Hepatocyte (in vitro differentiated cells): Measurements from ENCODE around the gene CDC42BPA. TPM values are rescaled to one million over a fixed set of nuclear protein-coding genes. Genes with fewer than 3 reads are reported as not detected.

ENCODE experiments used
- DNase-seq: peaks from one replicate; pipeline ENCODE4 v3.0.0-alpha.2; 2016; ENCODE audit warnings: low spot score
- H2AFZ ChIP-seq: fragments of 200-600 bp; sonication (generic); 2 replicates; pipeline ENCODE4 v1.6.0; 2016; ENCODE audit warnings: antibody characterized with exemption, mild to moderate bottlenecking
- H3K27ac ChIP-seq: fragments of 200-600 bp; sonication (generic); 2 replicates; pipeline ENCODE4 v1.5.1; 2016; ENCODE audit warnings: mild to moderate bottlenecking
- H3K27me3 ChIP-seq: fragments of 200-600 bp; sonication (generic); 2 replicates; pipeline ENCODE4 v1.6.1; 2016
- H3K36me3 ChIP-seq: fragments of 200-600 bp; sonication (generic); replicated peaks from 2 replicates; pipeline ENCODE4 v1.5.1; 2016; ENCODE audit warnings: low read depth; ENCODE audit not compliant: insufficient read depth
- H3K4me1 ChIP-seq: fragments of 200-600 bp; sonication (generic); 2 replicates; pipeline ENCODE4 v1.5.1; 2016; ENCODE audit warnings: mild to moderate bottlenecking, moderate library complexity; ENCODE audit not compliant: insufficient read depth
- H3K4me2 ChIP-seq: fragments of 200-600 bp; sonication (generic); 2 replicates; pipeline ENCODE4 v1.6.0; 2016
- H3K4me3 ChIP-seq: fragments of 200-600 bp; sonication (generic); 2 replicates; pipeline ENCODE4 v1.5.1; 2016; ENCODE audit warnings: mild to moderate bottlenecking
- H3K79me2 ChIP-seq: fragments of 200-600 bp; sonication (generic); 2 replicates; pipeline ENCODE4 v1.6.0; 2017; ENCODE audit warnings: mild to moderate bottlenecking
- H3K9me2 ChIP-seq: fragments of 200-600 bp; sonication (generic); replicated peaks from 2 replicates; pipeline ENCODE4 v1.6.0; 2017; ENCODE audit warnings: mild to moderate bottlenecking; ENCODE audit not compliant: insufficient read depth
- H3K9me3 ChIP-seq: fragments of 200-600 bp; sonication (generic); 2 replicates; pipeline ENCODE4 v1.5.1; 2016; ENCODE audit warnings: low read depth, mild to moderate bottlenecking
- H4K20me1 ChIP-seq: fragments of 200-600 bp; sonication (generic); 2 replicates; pipeline ENCODE4 v1.6.0; 2016; ENCODE audit warnings: mild to moderate bottlenecking; ENCODE audit not compliant: insufficient read depth, poor library complexity, severe bottlenecking
- EZH2 ChIP-seq: fragments of 200-600 bp; sonication (generic); IDR thresholded peaks from 2 replicates; pipeline ENCODE4 v1.6.1; 2016; ENCODE audit warnings: antibody characterized with exemption, mild to moderate bottlenecking, borderline replicate concordance
- EZH2phosphoT487 ChIP-seq: fragments of 200-600 bp; sonication (generic); IDR thresholded peaks from one replicate; pipeline ENCODE4 v1.6.1; 2018; ENCODE audit warnings: antibody characterized with exemption, mild to moderate bottlenecking, low read depth, moderate library complexity; ENCODE audit not compliant: unreplicated experiment, severe bottlenecking
- WGBS: methylation state at CpG from one replicate; pipeline ENCODE4 v1.1.6; 2016; ENCODE audit warnings: low lambda C conversion rate; ENCODE audit errors: missing lambda C conversion rate; 5-methylcytosine and 5-hydroxymethylcytosine counted together
- polyA plus RNA-seq: library from polyadenylated mRNA; unstranded; fragments of >200 nt; fragmentation: Nextera tagmentation; extraction: Ambion mirVana; gene quantifications from 2 replicates; pipeline ENCODE4 v1.2.1, GENCODE V29; 2016
- total RNA-seq: library from RNA; depleted of rRNA; stranded (reverse); fragments of >200 nt; gene quantifications from 2 replicates; pipeline ENCODE4 v1.2.3, GENCODE V29; 2014
- TF ChIP-seq, protein P1 (sequence below): fragments of 200-600 bp; sonication (generic); IDR thresholded peaks from 2 replicates; pipeline ENCODE4 v1.5.1; 2016; ENCODE audit warnings: antibody characterized with exemption, mild to moderate bottlenecking; ENCODE audit not compliant: poor library complexity

The CDC42BPA gene
- total and polyA plus RNA-seq, 2 experiments from 2014 or later = 24.5 to 40.9 TPM

DNA sequence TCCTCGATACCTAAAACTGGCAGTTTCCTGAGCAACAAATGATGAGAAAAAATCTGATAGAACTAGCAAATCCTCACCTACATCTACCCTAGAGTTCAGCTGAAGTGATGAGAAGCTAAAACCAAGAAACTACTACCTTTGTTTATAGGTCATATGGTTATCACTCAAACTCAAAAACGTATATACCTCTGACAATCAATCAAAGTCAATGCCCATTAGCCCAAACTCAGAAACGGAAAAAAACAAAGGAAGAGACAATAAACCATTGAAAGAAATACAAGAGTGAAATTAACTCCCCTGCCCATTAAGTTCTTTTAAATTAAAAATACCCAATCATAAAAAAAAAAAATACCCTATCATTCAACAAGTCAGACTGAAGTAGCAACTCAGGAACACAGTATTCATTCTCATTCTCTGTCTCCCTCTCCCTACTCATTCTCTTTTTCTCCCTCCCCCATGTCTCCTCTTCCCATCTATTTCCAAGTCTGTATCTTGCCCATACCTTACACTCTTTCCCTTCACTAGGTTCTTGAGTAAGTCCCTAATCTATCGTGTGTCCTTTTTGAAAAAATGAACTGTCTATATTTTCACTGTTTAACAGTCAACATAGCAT, 6.8 kb downstream of the CDC42BPA start:
- peaks cover 38% of the 10 kb centered on the region for H4K20me1 ChIP-seq
- H3K4me1 ChIP-seq = no peaks in the 10 kb centered on the region
- H3K36me3 ChIP-seq = no peaks in the 10 kb centered on the region
- no peak overlapping the region for H3K4me2 ChIP-seq
- peaks cover 100% of the 10 kb centered on the region for H3K79me2 ChIP-seq
- no peaks in the 10 kb centered on the region for H3K9me2 ChIP-seq
- no peak overlapping the region for H2AFZ ChIP-seq
- no peak overlapping the region for H3K4me3 ChIP-seq
- WGBS = 81% methylated on average over 4 of the region's 4 CpGs
- no peak for DNase-seq
- no peaks in the 10 kb centered on the region for H3K9me3 ChIP-seq
- H3K27ac ChIP-seq = no peak overlapping the region
- TF ChIP-seq, protein P1, sequence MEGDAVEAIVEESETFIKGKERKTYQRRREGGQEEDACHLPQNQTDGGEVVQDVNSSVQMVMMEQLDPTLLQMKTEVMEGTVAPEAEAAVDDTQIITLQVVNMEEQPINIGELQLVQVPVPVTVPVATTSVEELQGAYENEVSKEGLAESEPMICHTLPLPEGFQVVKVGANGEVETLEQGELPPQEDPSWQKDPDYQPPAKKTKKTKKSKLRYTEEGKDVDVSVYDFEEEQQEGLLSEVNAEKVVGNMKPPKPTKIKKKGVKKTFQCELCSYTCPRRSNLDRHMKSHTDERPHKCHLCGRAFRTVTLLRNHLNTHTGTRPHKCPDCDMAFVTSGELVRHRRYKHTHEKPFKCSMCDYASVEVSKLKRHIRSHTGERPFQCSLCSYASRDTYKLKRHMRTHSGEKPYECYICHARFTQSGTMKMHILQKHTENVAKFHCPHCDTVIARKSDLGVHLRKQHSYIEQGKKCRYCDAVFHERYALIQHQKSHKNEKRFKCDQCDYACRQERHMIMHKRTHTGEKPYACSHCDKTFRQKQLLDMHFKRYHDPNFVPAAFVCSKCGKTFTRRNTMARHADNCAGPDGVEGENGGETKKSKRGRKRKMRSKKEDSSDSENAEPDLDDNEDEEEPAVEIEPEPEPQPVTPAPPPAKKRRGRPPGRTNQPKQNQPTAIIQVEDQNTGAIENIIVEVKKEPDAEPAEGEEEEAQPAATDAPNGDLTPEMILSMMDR = no peak
- TF ChIP-seq EZH2 (no peak), EZH2phosphoT487 (no peak)
- no peaks in the 10 kb centered on the region for H3K27me3 ChIP-seq

DNA sequence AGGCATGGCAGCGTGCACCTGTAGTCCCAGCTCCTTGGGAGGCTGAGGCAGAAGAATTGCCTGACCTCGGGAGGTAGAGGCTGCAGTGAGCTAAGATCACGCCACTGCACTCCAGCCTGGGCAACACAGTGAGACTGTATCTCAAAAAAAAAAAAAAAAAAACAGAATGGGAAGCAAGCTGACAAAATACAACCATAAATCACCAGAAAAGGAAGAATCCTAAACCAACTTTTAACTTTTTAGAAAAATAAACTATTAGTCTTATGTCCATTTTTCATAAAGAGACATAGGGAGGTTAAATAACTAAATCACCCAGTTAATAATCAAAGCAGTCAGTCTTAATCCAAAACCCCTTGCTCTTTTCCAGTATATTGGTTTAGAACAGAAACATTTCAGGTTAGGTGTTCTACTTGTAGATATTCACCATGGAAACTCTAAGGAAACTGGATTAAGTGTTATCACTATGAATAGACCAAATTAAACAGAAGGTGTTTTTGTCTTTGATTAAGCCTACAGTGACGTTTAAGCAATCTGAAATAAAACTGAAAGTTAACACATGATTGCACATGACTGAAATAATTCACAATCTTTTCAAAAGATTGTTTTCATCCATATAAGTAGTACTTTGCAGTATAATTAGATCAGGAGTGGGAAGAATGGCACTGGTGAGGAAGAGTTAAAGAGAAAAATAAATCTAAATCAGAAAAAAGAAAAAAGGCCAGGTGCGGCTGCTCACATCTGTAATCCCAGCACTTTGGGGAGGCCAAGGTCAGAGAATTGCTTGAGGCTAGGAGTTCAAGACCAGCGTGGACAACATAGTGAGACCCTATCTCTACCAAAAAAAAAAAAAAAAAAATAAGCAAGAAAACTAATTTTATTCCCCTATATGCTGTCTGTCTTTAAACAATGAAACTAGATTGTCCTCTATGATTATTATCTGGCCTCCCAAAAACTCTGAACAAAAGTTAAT, 9.6 kb downstream of the CDC42BPA start:
- no peaks in the 10 kb centered on the region for H3K9me2 ChIP-seq
- no peak overlapping the region for H3K4me3 ChIP-seq
- no peak for DNase-seq
- H3K27ac ChIP-seq = no peak overlapping the region
- H3K36me3 ChIP-seq = no peaks in the 10 kb centered on the region
- no peaks in the 10 kb centered on the region for H3K27me3 ChIP-seq
- 84% methylated on average over 6 of the region's 6 CpGs for WGBS
- H2AFZ ChIP-seq = no peak overlapping the region
- TF ChIP-seq, protein P1 = no peak
- TF ChIP-seq EZH2phosphoT487 = no peak
- TF ChIP-seq EZH2 = no peak
- peaks cover 20% of the 10 kb centered on the region for H4K20me1 ChIP-seq
- no peaks in the 10 kb centered on the region for H3K4me1 ChIP-seq
- H3K9me3 ChIP-seq = no peaks in the 10 kb centered on the region
- H3K79me2 ChIP-seq = peaks cover 99% of the 10 kb centered on the region
- H3K4me2 ChIP-seq = no peak overlapping the region

DNA sequence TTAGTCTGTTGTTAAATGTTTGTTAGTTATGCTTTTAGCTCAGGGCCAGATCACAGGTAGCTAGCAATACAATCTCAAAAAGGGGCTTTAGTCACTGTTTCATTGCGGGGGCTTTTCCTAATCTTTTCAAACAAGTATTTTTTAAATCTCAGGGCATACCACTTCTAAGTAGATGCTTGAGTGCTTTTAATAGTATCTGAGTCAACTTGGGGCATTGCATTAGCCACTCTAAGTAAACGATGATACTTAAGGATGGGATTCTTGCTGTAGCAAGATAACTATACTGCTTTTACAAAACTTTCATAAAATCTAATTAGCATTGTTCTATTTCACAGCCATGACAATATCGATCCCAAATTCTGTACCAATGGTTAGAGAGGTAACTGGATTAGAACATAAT, 11.6 kb downstream of the CDC42BPA start:
- no peaks in the 10 kb centered on the region for H3K9me3 ChIP-seq
- H3K27ac ChIP-seq = no peak overlapping the region
- H3K36me3 ChIP-seq = no peaks in the 10 kb centered on the region
- DNase-seq = no peak
- H3K4me2 ChIP-seq = no peak overlapping the region
- H3K4me3 ChIP-seq = no peak overlapping the region
- H4K20me1 ChIP-seq = peaks cover 14% of the 10 kb centered on the region
- H3K27me3 ChIP-seq = no peaks in the 10 kb centered on the region
- peaks cover 99% of the 10 kb centered on the region for H3K79me2 ChIP-seq
- no peaks in the 10 kb centered on the region for H3K9me2 ChIP-seq
- no peak overlapping the region for H2AFZ ChIP-seq
- no peak for TF ChIP-seq EZH2
- no peak for TF ChIP-seq EZH2phosphoT487
- TF ChIP-seq, protein P1 = no peak
- H3K4me1 ChIP-seq = no peaks in the 10 kb centered on the region
- 91% methylated on average over 3 of the region's 3 CpGs for WGBS
